BLaER1 treated with 17β-estradiol and CSF1 and Interleukin-3, amounts not matched to agents 10 nM and 100 nM (cell line): Measurements from ENCODE around the gene USP5.

Experiments used
- H3K27ac ChIP-seq, 11 experiments: shearing (Covaris generic); formaldehyde crosslinking; 2 replicates each; pipeline ENCODE4 v1.8.1; 2022
- H3K27me3 ChIP-seq, 11 experiments: shearing (Covaris generic); formaldehyde crosslinking; 2 replicates each; pipeline ENCODE4 v1.8.1; 2022
- H3K36me3 ChIP-seq, 11 experiments: shearing (Covaris generic); formaldehyde crosslinking; 2 replicates each; pipeline ENCODE4 v1.8.1; 2022
- H3K4me1 ChIP-seq, 10 experiments: shearing (Covaris generic); formaldehyde crosslinking; 2 replicates each; pipeline ENCODE4 v1.8.1; 2022
- H3K4me2 ChIP-seq, 11 experiments: shearing (Covaris generic); formaldehyde crosslinking; 2 replicates each; pipeline ENCODE4 v1.8.1; 2022
- H3K4me3 ChIP-seq, 10 experiments: shearing (Covaris generic); formaldehyde crosslinking; 2 replicates each; pipeline ENCODE4 v1.8.1; 2022
- H3K9ac ChIP-seq, 11 experiments: shearing (Covaris generic); formaldehyde crosslinking; 2 replicates each; pipeline ENCODE4 v1.8.1; 2022
- H3K9me3 ChIP-seq, 11 experiments: shearing (Covaris generic); formaldehyde crosslinking; replicated peaks in 1 of 11; 2 replicates each; pipeline ENCODE4 v1.8.1; 2022
- H4K20me1 ChIP-seq, 11 experiments: shearing (Covaris generic); formaldehyde crosslinking; 2 replicates each; pipeline ENCODE4 v1.8.1; 2022
- Cebpa-rat ChIP-seq, 11 experiments: shearing (Covaris generic); IDR thresholded peaks; 2 replicates each; pipeline ENCODE4 v1.8.1; 2022

Gene USP5

GRCh38 chr12:6824085-6824775 is 27.7 kb upstream of the USP5 start:
- no peak overlapping the region for H3K4me2 ChIP-seq
- H4K20me1 ChIP-seq: peaks cover 0 to 66% (median 30%) of the 10 kb centered on the region in 11 experiments; a peak in 15 of 22 replicates

GRCh38 chr12:6824901-6825381 is 27.0 kb upstream of the USP5 start:
- peaks cover 33 to 56% (median 44%) of the 10 kb centered on the region in 10 experiments for H3K4me1 ChIP-seq
- peaks cover 87 to 100% (median 100%) of the 10 kb centered on the region in 11 experiments for H3K27me3 ChIP-seq
- no peak overlapping the region for H3K9ac ChIP-seq
- H3K9me3 ChIP-seq: no peaks in the 10 kb centered on the region
- peaks cover 0 to 61% (median 37%) of the 10 kb centered on the region in 11 experiments; a peak in 15 of 22 replicates for H4K20me1 ChIP-seq
- peak overlapping the region in 2 of 11 experiments; percentile 5 to 21; a peak in 4 of 22 replicates for H3K4me2 ChIP-seq
- H3K27ac ChIP-seq: no peak overlapping the region
- no peak overlapping the region for H3K4me3 ChIP-seq
- H3K36me3 ChIP-seq: no peaks in the 10 kb centered on the region
- no peak for TF ChIP-seq Cebpa-rat (IDR thresholded peaks at IDR 0.05)

More at GRCh38 chr12:6824085-6824775, 27.7 kb upstream of the USP5 start:
- TF ChIP-seq Cebpa-rat (IDR thresholded peaks at IDR 0.05): no peak
- H3K36me3 ChIP-seq: no peaks in the 10 kb centered on the region; a peak in 1 of 22 replicates
- H3K4me3 ChIP-seq: no peak overlapping the region
- H3K27ac ChIP-seq: no peak overlapping the region
- peaks cover 27 to 59% (median 42%) of the 10 kb centered on the region in 10 experiments for H3K4me1 ChIP-seq
- no peak overlapping the region for H3K9ac ChIP-seq
- H3K27me3 ChIP-seq: peaks cover 87 to 100% (median 100%) of the 10 kb centered on the region in 11 experiments
- no peaks in the 10 kb centered on the region for H3K9me3 ChIP-seq

DNA sequence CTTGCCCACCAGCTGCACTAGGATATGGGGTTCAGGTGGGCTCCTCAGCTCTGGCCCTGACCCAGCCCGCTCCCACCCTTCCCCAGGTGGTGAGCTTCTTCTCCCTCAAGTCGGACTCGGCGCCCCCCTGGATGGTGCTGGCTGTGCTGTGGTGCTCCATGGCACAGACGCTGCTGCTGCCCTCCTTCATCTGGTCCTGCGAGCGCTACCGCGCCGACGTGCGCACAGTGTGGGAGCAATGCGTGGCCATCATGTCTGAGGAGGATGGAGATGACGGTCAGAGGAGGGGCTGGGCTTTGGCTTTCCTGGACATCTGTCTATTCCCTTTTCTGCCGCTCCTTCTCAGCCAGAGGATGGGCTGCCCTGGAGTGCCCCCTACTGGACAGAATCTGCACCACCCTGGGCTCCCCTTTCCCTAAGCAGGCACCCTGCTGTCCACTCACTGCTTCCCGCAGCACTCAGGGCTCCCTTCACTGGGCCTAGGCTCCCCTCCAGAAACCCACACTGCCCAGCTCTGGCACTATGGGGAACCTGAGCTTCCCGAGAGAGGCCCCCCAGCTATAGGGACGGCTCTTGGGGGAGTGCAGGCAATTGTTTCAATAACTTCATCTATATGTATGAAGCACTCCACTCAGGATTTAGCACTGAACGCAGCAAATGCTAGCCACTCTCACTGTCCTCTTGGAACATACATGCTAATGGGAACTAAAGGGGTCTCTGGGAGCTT is 26.4 kb upstream of the USP5 start:
- Histone ChIP-seq H3K27ac (no peak overlapping the region), H3K9ac (no peak overlapping the region), H3K4me1 (peaks cover 33 to 49% (median 43%) of the 10 kb centered on the region in 10 experiments), H3K4me2 (peak overlapping the region in 6 of 11 experiments; percentile 5 to 53 (median 24); a peak in 9 of 22 replicates), H3K4me3 (no peak overlapping the region), H3K9me3 (no peaks in the 10 kb centered on the region), H4K20me1 (peaks cover 0 to 61% (median 43%) of the 10 kb centered on the region in 11 experiments; a peak in 16 of 22 replicates), H3K27me3 (peaks cover 87 to 100% (median 100%) of the 10 kb centered on the region in 11 experiments), H3K36me3 (no peaks in the 10 kb centered on the region)
- no peak for TF ChIP-seq Cebpa-rat (IDR thresholded peaks at IDR 0.05)

- no peaks in the 10 kb centered on the region for H3K36me3 ChIP-seq
- H3K4me1 ChIP-seq: peaks cover 26 to 43% (median 37%) of the 10 kb centered on the region in 10 experiments
- peaks cover 94 to 100% (median 100%) of the 10 kb centered on the region in 11 experiments for H3K27me3 ChIP-seq
- H3K4me2 ChIP-seq: peak overlapping the region in 5 of 11 experiments; percentile 49 to 72 (median 60); a peak in 5 of 22 replicates
- no peak overlapping the region for H3K9ac ChIP-seq
- H4K20me1 ChIP-seq: peaks cover 0 to 66% (median 43%) of the 10 kb centered on the region in 11 experiments; a peak in 16 of 22 replicates
- H3K27ac ChIP-seq: no peak overlapping the region
- TF ChIP-seq Cebpa-rat (IDR thresholded peaks at IDR 0.05): no peak
- peak overlapping the region in 1 of 10 experiments; percentile 11; a peak in 1 of 20 replicates for H3K4me3 ChIP-seq
- H3K9me3 ChIP-seq: no peaks in the 10 kb centered on the region
Observed at GRCh38 chr12:6826125-6826733, 25.7 kb upstream of the USP5 start.

DNA sequence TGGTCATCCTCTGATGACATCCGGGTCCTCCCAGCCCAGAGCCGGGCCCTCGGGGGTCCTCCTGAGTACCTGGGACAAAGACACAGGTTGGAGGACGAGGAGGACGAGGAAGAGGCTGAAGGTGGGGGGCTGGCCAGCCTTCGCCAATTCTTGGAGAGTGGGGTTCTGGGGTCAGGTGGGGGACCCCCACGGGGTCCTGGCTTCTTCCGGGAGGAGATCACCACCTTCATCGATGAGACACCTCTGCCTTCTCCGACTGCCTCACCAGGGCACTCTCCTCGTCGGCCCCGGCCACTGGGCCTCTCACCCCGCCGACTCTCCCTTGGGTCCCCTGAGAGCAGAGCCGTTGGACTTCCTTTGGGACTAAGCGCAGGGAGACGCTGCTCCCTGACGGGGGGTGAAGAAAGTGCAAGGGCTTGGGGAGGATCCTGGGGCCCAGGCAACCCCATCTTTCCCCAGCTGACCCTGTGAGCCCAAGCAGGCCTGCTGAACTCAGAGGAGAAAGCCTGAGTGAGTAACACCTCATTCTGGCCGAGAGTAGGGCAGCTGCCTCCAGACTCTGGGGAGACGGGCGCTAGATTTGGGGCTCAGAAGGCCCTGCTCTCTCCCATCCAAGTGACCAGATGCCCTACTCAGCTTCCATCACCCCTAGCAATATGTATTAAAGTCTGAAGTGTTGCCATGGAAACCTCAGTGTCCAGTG is 25.1 kb upstream of the USP5 start:
- no peaks in the 10 kb centered on the region for H3K9me3 ChIP-seq
- H4K20me1 ChIP-seq: peaks cover 0 to 67% (median 50%) of the 10 kb centered on the region in 11 experiments; a peak in 16 of 22 replicates
- H3K27me3 ChIP-seq: peaks cover 98 to 100% (median 100%) of the 10 kb centered on the region in 11 experiments
- H3K9ac ChIP-seq: no peak overlapping the region
- H3K36me3 ChIP-seq: no peaks in the 10 kb centered on the region
- H3K27ac ChIP-seq: no peak overlapping the region
- peak overlapping the region in 2 of 10 experiments; percentile 11 to 19; a peak in 2 of 20 replicates for H3K4me3 ChIP-seq
- peaks cover 24 to 40% (median 34%) of the 10 kb centered on the region in 10 experiments for H3K4me1 ChIP-seq
- TF ChIP-seq Cebpa-rat (IDR thresholded peaks at IDR 0.05): no peak
- H3K4me2 ChIP-seq: peak overlapping the region; percentile 11 to 72 (median 52); a peak in 20 of 22 replicates

DNA sequence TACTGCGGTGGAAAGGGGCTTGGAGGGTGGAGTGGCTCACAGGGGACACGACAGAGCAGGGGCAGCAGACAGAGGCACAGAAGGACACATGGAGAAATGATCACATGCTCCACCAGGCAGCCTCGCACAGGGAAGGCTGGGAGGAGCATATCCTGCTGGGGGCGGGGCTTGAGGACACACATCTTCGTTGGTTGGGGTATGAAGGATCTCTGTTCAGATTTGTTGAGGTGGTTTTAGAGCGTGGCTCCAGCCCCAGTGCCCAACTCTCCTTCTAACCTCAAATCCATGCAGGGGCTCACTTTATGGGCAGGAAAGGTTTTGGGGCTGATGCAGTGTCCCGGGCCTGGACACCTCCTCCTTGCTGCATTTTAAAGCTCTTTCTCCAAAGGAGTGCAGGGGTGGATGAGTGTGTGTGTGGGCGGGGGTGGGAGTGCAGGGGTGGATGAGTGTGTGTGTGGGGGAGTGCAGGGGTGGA is 24.5 kb upstream of the USP5 start:
- no peaks in the 10 kb centered on the region for H3K36me3 ChIP-seq
- 0 out of 20 replicates have a peak overlapping the region, but pooled peaks of 1 of the 10 experiments have one; percentile 11 for H3K4me3 ChIP-seq
- peaks cover 98 to 100% (median 100%) of the 10 kb centered on the region in 11 experiments for H3K27me3 ChIP-seq
- peaks cover 18 to 37% (median 28%) of the 10 kb centered on the region in 10 experiments for H3K4me1 ChIP-seq
- no peak for TF ChIP-seq Cebpa-rat (IDR thresholded peaks at IDR 0.05)
- no peak overlapping the region for H3K27ac ChIP-seq
- H3K4me2 ChIP-seq: peak overlapping the region; percentile 11 to 72 (median 52); a peak in 20 of 22 replicates
- peaks cover 0 to 66% (median 48%) of the 10 kb centered on the region in 11 experiments; a peak in 16 of 22 replicates for H4K20me1 ChIP-seq
- H3K9me3 ChIP-seq: no peaks in the 10 kb centered on the region
- no peak overlapping the region for H3K9ac ChIP-seq

- Histone ChIP-seq H3K27me3 (peaks cover 92 to 100% (median 100%) of the 10 kb centered on the region in 11 experiments), H3K27ac (no peak within 1 kb of the TSS), H3K4me3 (peak within 1 kb of the TSS; percentile 50 to 71 (median 60)), H3K9ac (peak within 1 kb of the TSS; percentile 35 to 72 (median 58); a peak in 19 of 22 replicates), H3K36me3 (no peaks in the 10 kb centered on the region), H3K4me2 (peak within 1 kb of the TSS; percentile 85 to 99 (median 97)), H3K4me1 (peaks cover 18 to 37% (median 28%) of the 10 kb centered on the region in 10 experiments), H4K20me1 (peaks cover 0 to 66% (median 44%) of the 10 kb centered on the region in 11 experiments; a peak in 16 of 22 replicates), H3K9me3 (no peaks in the 10 kb centered on the region)
- no peak for TF ChIP-seq Cebpa-rat (IDR thresholded peaks at IDR 0.05)
Observed at GRCh38 chr12:6827982-6828780, 23.8 kb upstream of the USP5 start, which contains the start of gene P3H3. TSS of gene P3H3 (plus strand) at chr12:6828407. CDS start at chr12:6828441, 34 bp downstream.
